Subcutaneous abdominal adipose tissue (tissue), 5 donors: ENCODE results near the gene LRCH2.
A peak's percentile ranks its signal among the peaks of the same experiment; 100 is the strongest.

Source experiments
- H3K27ac ChIP-seq: one replicate; pipeline ENCODE4 v1.7.0; 2013; ENCODE audit warnings: low read depth, mild to moderate bottlenecking, inconsistent platforms, low read length, moderate library complexity
- H3K27me3 ChIP-seq, 5 donors: one replicate each; pipeline ENCODE4 v1.7.0; 2013; ENCODE audit warnings: low read length in 5 of 5, inconsistent platforms in 1 of 5; ENCODE audit not compliant: control insufficient read depth in 5 of 5, insufficient read depth in 4 of 5
- H3K36me3 ChIP-seq, 5 donors: one replicate each; pipeline ENCODE4 v1.7.0; 2013; ENCODE audit warnings: low read length in 5 of 5; ENCODE audit not compliant: control insufficient read depth in 5 of 5, insufficient read depth in 5 of 5
- H3K4me1 ChIP-seq, 5 donors: one replicate each; pipeline ENCODE4 v1.7.0; 2013; ENCODE audit warnings: low read length in 5 of 5, mild to moderate bottlenecking in 3 of 5, moderate library complexity in 1 of 5; ENCODE audit not compliant: control insufficient read depth in 5 of 5, insufficient read depth in 5 of 5
- H3K4me3 ChIP-seq, 5 donors: one replicate each; pipeline ENCODE4 v1.7.0; 2013; ENCODE audit warnings: low read length in 5 of 5, low read depth in 1 of 5
- H3K9ac ChIP-seq, 5 donors: one replicate each; pipeline ENCODE4 v1.7.0; 2013; ENCODE audit warnings: low read length in 5 of 5, mild to moderate bottlenecking in 4 of 5, moderate library complexity in 3 of 5
- H3K9me3 ChIP-seq, 5 donors: one replicate each; pipeline ENCODE4 v1.7.0; 2013; ENCODE audit warnings: low read length in 5 of 5; ENCODE audit not compliant: control insufficient read depth in 5 of 5
- donor health status: healthy.
- donor health status: healthy.
- donor health status: healthy.
- donor health status: healthy.
- donor health status: healthy.

Gene LRCH2

GRCh38 chrX:115233497-115234455 is at the start of gene LRCH2:
Gene LRCH2, minus strand, starts transcription at chrX:115234096. Its CDS starts 55 bp downstream, at chrX:115234041.
- H3K4me3 ChIP-seq: peak within 1 kb of the TSS; percentile 60 to 69 (median 64)
- peaks cover 0 to 7% (median 3%) of the 10 kb centered on the region in 5 donors for H3K4me1 ChIP-seq
- no peak within 1 kb of the TSS for H3K27ac ChIP-seq
- peak within 1 kb of the TSS in 1 of 5 donors; percentile 62 for H3K9ac ChIP-seq
- H3K9me3 ChIP-seq: no peaks in the 10 kb centered on the region
- peaks cover 8 to 23% (median 14%) of the 10 kb centered on the region in 5 donors for H3K27me3 ChIP-seq
- H3K36me3 ChIP-seq: no peaks in the 10 kb centered on the region

GRCh38 chrX:115269051-115269683 is 35.3 kb upstream of the LRCH2 start:
- Histone ChIP-seq H3K4me3 (no peak overlapping the region), H3K27ac (no peak overlapping the region), H3K9ac (no peak overlapping the region), H3K27me3 (peaks cover 0 to 13% (median 0%) of the 10 kb centered on the region in 5 donors), H3K4me1 (no peaks in the 10 kb centered on the region), H3K9me3 (no peaks in the 10 kb centered on the region), H3K36me3 (no peaks in the 10 kb centered on the region)

- H3K27me3 ChIP-seq: peaks cover 0 to 13% (median 0%) of the 10 kb centered on the region in 5 donors
- H3K4me3 ChIP-seq: no peak overlapping the region
- no peaks in the 10 kb centered on the region for H3K9me3 ChIP-seq
- no peak overlapping the region for H3K9ac ChIP-seq
- H3K4me1 ChIP-seq: no peaks in the 10 kb centered on the region
- H3K36me3 ChIP-seq: no peaks in the 10 kb centered on the region
- no peak overlapping the region for H3K27ac ChIP-seq
Measured at GRCh38 chrX:115268421-115268820, 34.5 kb upstream of the LRCH2 start.

GRCh38 chrX:115266300-115266699 is 32.4 kb upstream of the LRCH2 start:
- Histone ChIP-seq H3K9me3 (no peaks in the 10 kb centered on the region), H3K27ac (no peak overlapping the region), H3K9ac (no peak overlapping the region), H3K4me1 (no peaks in the 10 kb centered on the region), H3K36me3 (no peaks in the 10 kb centered on the region), H3K27me3 (peaks cover 0 to 18% (median 1%) of the 10 kb centered on the region in 5 donors), H3K4me3 (no peak overlapping the region)

GRCh38 chrX:115264009-115264408 is 30.1 kb upstream of the LRCH2 start:
- H3K9ac ChIP-seq: no peak overlapping the region
- H3K4me3 ChIP-seq: no peak overlapping the region
- H3K27ac ChIP-seq: no peak overlapping the region
- no peaks in the 10 kb centered on the region for H3K9me3 ChIP-seq
- H3K4me1 ChIP-seq: no peaks in the 10 kb centered on the region
- peaks cover 0 to 18% (median 7%) of the 10 kb centered on the region in 5 donors for H3K27me3 ChIP-seq
- no peaks in the 10 kb centered on the region for H3K36me3 ChIP-seq

- Histone ChIP-seq H3K4me1 (no peaks in the 10 kb centered on the region), H3K4me3 (no peak overlapping the region), H3K27me3 (peaks cover 0 to 10% (median 7%) of the 10 kb centered on the region in 5 donors), H3K9ac (no peak overlapping the region), H3K36me3 (no peaks in the 10 kb centered on the region), H3K9me3 (no peaks in the 10 kb centered on the region), H3K27ac (no peak overlapping the region)
Measured at GRCh38 chrX:115261148-115261547, 27.3 kb upstream of the LRCH2 start.

GRCh38 chrX:115260330-115260729 is 26.4 kb upstream of the LRCH2 start:
- Histone ChIP-seq H3K4me3 (no peak overlapping the region), H3K27ac (no peak overlapping the region), H3K27me3 (peaks cover 0 to 10% (median 7%) of the 10 kb centered on the region in 5 donors), H3K9ac (no peak overlapping the region), H3K4me1 (no peaks in the 10 kb centered on the region), H3K9me3 (no peaks in the 10 kb centered on the region), H3K36me3 (no peaks in the 10 kb centered on the region)

- H3K9ac ChIP-seq: no peak overlapping the region
- H3K9me3 ChIP-seq: no peaks in the 10 kb centered on the region
- no peak overlapping the region for H3K4me3 ChIP-seq
- H3K4me1 ChIP-seq: no peaks in the 10 kb centered on the region
- no peak overlapping the region for H3K27ac ChIP-seq
- peaks cover 0 to 10% (median 7%) of the 10 kb centered on the region in 5 donors for H3K27me3 ChIP-seq
- H3K36me3 ChIP-seq: no peaks in the 10 kb centered on the region
Measured at GRCh38 chrX:115259238-115259875, 25.5 kb upstream of the LRCH2 start.

- H3K9ac ChIP-seq: no peak overlapping the region
- H3K4me1 ChIP-seq: no peaks in the 10 kb centered on the region
- no peaks in the 10 kb centered on the region for H3K36me3 ChIP-seq
- no peaks in the 10 kb centered on the region for H3K9me3 ChIP-seq
- no peak overlapping the region for H3K4me3 ChIP-seq
- H3K27ac ChIP-seq: no peak overlapping the region
- H3K27me3 ChIP-seq: peaks cover 0 to 10% (median 7%) of the 10 kb centered on the region in 5 donors
Measured at GRCh38 chrX:115257711-115258110, 23.8 kb upstream of the LRCH2 start.
